22Rv1 (cell line): ENCODE measurements around the gene KAT7.

Experiments used
- CTCF ChIP-seq: fragments of 450-650 bp; IDR thresholded peaks from 2 replicates; pipeline ENCODE4 v1.5.1; 2017; ENCODE audit warnings: mild to moderate bottlenecking
- ZFX ChIP-seq: fragments of 450-650 bp; IDR thresholded peaks from 2 replicates; pipeline ENCODE4 v1.6.1; 2017; ENCODE audit warnings: antibody characterized with exemption, borderline replicate concordance

DNA sequence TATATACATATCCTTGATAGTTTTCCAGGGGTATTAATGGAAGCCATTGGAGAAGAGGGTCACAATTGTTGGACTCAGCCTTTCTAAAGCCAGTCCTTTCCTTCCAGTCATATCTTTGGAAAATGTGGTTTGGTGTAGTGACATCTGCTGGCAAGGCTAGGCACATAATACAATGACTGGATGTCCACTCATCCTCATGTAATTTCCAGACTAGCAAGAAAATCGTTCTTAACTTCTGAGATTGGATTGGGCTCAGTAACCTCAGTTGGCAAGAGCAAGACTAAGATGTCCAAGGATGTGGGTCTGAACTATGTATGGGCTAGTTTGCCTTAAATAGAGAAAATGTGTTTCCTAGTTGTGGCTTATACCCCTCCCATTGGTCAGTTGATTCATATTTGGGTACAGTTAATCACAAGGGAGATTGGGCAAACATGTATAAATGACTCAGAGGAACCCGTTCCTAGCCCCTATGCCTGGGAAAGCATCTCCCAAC lies 8.7 kb upstream of the KAT7 start:
- TF ChIP-seq CTCF, result peak; percentile 66
- no peak for TF ChIP-seq ZFX
